Measurements from ENCODE around the gene TRIM8.

The TRIM8 gene

GRCh38 chr10:102654566-102654965, 10.3 kb downstream of the TRIM8 start:
- DNase-seq = no peak

DNA sequence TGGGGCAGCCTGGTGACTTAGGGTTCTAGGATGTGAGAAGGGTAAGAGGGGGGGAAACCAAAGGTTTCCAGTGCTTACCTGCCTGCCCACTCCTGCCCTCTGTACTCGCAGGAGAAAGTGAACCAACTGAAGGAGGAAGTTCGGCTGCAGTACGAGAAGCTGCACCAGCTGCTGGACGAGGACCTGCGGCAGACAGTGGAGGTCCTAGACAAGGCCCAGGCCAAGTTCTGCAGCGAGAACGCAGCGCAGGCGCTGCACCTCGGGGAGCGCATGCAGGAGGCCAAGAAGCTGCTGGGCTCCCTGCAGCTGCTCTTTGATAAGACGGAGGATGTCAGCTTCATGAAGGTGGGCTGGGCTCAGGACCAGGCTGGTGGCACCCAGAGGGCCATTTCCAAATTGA, 10.7 kb downstream of the TRIM8 start:
- no peak for DNase-seq
- TF ChIP-seq GATA1 (IDR thresholded peaks at IDR 0.05; ENCODE audit: low read depth, low read length) = no peak
- no peak for TF ChIP-seq POLR2A (IDR thresholded peaks at IDR 0.05; ENCODE audit: low read length)

More at GRCh38 chr10:102654566-102654965, 10.3 kb downstream of the TRIM8 start:
- TF ChIP-seq GATA1 (IDR thresholded peaks at IDR 0.05; ENCODE audit: low read depth, low read length) (no peak), POLR2A (IDR thresholded peaks at IDR 0.05; ENCODE audit: low read length) (no peak)

DNA sequence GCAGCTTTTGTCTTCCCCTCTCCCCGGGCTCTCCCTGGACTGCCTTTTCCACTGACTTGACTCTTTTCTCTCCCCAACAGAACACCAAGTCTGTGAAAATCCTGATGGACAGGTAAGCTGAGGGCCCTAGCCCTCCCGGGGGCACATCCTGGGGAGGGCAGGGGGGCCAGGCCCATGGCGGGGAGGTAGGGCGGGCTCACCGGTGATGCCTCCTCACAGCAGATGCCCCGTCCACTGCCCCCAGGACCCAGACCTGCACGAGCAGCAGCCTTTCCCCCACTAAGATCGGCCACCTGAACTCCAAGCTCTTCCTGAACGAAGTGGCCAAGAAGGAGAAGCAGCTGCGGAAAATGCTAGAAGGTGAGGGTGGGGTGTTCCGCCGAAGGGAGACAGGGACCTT, 11.7 kb downstream of the TRIM8 start:
- no peak for DNase-seq
- TF ChIP-seq GATA1 (IDR thresholded peaks at IDR 0.05; ENCODE audit: low read depth, low read length) (no peak), POLR2A (IDR thresholded peaks at IDR 0.05; ENCODE audit: low read length) (no peak)

- no peak for TF ChIP-seq POLR2A (IDR thresholded peaks at IDR 0.05; ENCODE audit: low read length)
- TF ChIP-seq GATA1 (IDR thresholded peaks at IDR 0.05; ENCODE audit: low read depth, low read length) = no peak
- no peak for DNase-seq
Measured at GRCh38 chr10:102656791-102657371, 12.6 kb downstream of the TRIM8 start.

DNA sequence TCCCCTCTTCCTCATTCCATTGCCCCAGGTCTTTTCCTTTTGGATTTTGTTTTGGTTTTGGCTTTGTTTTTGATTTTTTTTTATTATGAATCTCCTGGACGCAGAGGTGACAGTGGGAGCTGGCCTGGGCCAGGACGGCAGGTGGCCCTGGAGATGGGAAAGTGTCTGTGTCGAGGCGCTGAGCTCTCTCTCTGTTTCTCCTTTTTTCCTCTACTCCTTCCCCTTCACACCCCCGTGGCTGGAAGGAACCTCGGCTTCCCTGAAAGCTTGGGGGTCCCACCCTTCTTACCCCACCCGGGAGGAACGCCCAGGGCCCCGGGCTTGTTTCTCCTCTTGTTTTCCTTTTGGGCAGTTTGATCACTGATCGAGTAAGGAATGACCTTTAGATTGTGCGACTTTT, 13.2 kb downstream of the TRIM8 start:
- TF ChIP-seq GATA1 (IDR thresholded peaks at IDR 0.05; ENCODE audit: low read depth, low read length) (no peak), POLR2A (IDR thresholded peaks at IDR 0.05; ENCODE audit: low read length) (no peak)
- no peak for DNase-seq

- no peak for DNase-seq
- TF ChIP-seq GATA1 (IDR thresholded peaks at IDR 0.05; ENCODE audit: low read depth, low read length) = no peak
- no peak for TF ChIP-seq POLR2A (IDR thresholded peaks at IDR 0.05; ENCODE audit: low read length)
Measured at GRCh38 chr10:102657984-102658724, 13.9 kb downstream of the TRIM8 start.

GRCh38 chr10:102658802-102659201, 14.5 kb downstream of the TRIM8 start:
- TF ChIP-seq GATA1 (IDR thresholded peaks at IDR 0.05; ENCODE audit: low read depth, low read length) = no peak
- no peak for TF ChIP-seq POLR2A (IDR thresholded peaks at IDR 0.05; ENCODE audit: low read length)
- DNase-seq = no peak

DNA sequence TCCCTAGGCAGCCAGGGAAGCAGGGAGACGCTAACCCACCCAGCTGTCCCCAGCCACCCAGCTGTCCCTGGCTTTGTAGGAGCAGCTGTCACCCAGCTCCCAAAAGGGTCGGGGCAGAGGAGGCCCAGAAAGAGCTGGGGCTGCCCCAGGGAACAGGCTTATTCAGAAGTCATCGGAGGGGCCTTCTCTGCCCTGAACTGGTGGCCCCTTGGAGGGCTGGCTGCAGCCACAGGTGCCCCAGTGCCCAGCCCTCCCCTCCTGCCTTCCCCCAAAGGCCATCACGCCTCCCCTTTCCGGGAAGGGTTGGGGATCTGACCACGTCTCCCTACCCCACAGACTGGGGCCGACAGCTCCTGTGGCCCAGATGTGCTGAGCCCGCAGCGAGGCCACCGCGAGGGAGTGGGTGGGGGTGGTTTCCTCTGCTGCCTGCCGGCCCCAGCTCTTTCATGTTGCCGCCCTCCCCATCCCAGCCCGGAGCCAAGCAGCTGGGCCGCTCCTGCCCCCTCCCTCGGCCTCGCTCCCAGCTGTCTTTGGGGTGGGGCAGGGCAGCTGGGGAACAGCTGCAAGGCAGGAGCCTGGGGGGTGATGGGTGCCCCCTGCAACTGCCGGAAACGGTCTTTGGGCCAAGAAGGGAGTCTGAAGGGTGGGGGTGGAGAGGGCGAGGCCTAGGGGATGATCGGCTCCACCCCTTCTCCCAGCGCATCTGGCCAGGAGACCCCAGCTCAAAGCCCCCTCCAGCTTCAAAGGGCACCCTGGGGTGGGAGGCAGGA, 16.8 kb downstream of the TRIM8 start:
- TF ChIP-seq GATA1 (IDR thresholded peaks at IDR 0.05; ENCODE audit: low read depth, low read length) = no peak
- TF ChIP-seq POLR2A (IDR thresholded peaks at IDR 0.05; ENCODE audit: low read length) = no peak
- peak; percentile 63 to 78 for DNase-seq

GRCh38 chr10:102661658-102662028, 17.4 kb downstream of the TRIM8 start:
- no peak for DNase-seq
- TF ChIP-seq POLR2A (IDR thresholded peaks at IDR 0.05; ENCODE audit: low read length) = no peak
- TF ChIP-seq GATA1 (IDR thresholded peaks at IDR 0.05; ENCODE audit: low read depth, low read length) = no peak

DNA sequence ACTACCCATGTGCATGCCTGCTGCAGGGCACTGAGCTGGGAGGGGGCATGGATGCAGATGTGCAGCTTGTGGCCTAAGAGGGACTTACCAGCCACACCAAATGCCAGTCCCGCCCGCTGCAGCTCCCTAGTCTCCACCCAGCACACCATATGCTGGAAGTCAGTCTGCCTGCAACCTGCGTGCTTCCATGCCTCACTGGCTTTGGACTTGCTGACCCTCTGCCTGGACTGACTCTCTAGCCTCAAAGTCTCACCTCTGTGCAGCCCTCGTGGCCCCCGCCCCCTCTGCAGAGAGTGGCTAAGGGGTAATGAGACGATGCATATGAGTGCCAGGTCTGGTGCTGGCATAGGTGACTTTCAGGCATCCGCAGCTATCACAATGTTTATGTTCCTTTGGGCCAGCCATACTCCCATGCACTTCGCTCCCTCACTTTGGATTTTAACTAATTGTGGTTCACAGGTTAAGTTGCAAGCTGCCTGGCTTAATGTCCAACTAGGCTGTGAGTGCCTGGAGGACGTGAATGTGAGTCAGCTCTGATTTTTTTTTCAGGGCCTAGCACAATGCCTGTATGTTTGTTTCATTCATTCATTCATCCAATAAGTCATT, 21.7 kb downstream of the TRIM8 start:
- TF ChIP-seq GATA1 (IDR thresholded peaks at IDR 0.05; ENCODE audit: low read depth, low read length) (no peak), POLR2A (IDR thresholded peaks at IDR 0.05; ENCODE audit: low read length) (no peak)
- no peak for DNase-seq

GRCh38 chr10:102667411-102667810, 23.1 kb downstream of the TRIM8 start:
- DNase-seq = peak in 1 of 2 experiments; percentile 47

- TF ChIP-seq GATA1 (IDR thresholded peaks at IDR 0.05; ENCODE audit: low read depth, low read length) (no peak), POLR2A (IDR thresholded peaks at IDR 0.05; ENCODE audit: low read length) (no peak)
- no peak for DNase-seq
Measured at GRCh38 chr10:102668326-102669107, 24.2 kb downstream of the TRIM8 start.

- TF ChIP-seq GATA1 (IDR thresholded peaks at IDR 0.05; ENCODE audit: low read depth, low read length) (no peak), POLR2A (IDR thresholded peaks at IDR 0.05; ENCODE audit: low read length) (no peak)
- DNase-seq = peak; percentile 31 to 50
Measured at GRCh38 chr10:102669206-102670064, 25.2 kb downstream of the TRIM8 start.
